Neutrophil (primary cell): Measurements from ENCODE around the gene TMPRSS2.

ENCODE experiments used
- H3K27ac ChIP-seq: fragments of 200-600 bp; sonication (generic); 2 replicates; pipeline ENCODE4 v1.5.1; 2016; ENCODE audit warnings: mild to moderate bottlenecking, moderate library complexity
- H3K27me3 ChIP-seq: fragments of 200-600 bp; sonication (generic); 2 replicates; pipeline ENCODE4 v1.6.0; 2016; ENCODE audit warnings: mild to moderate bottlenecking
- H3K36me3 ChIP-seq: fragments of 200-600 bp; sonication (generic); 2 replicates; pipeline ENCODE4 v1.5.1; 2017
- H3K4me1 ChIP-seq, 2 experiments: fragments of 200-600 bp in 1 of 2; sonication (generic) in 1 of 2; 1 replicate in 1 of 2; 2 replicates in 1 of 2; pipeline versions ENCODE4 v1.5.1 to v1.6.1; 2013 to 2016; ENCODE audit warnings: low read depth in 1 of 2, low read length in 1 of 2, mild to moderate bottlenecking in 1 of 2, moderate library complexity in 1 of 2; ENCODE audit not compliant: control insufficient read depth in 1 of 2, insufficient read depth in 1 of 2
- H3K4me3 ChIP-seq, 2 experiments: fragments of 200-600 bp in 1 of 2; sonication (generic) in 1 of 2; 1 replicate in 1 of 2; 2 replicates in 1 of 2; pipeline ENCODE4 v1.5.1; 2013 to 2016; ENCODE audit warnings: low read depth in 1 of 2, low read length in 1 of 2, mild to moderate bottlenecking in 1 of 2, moderate library complexity in 1 of 2
- H3K9me3 ChIP-seq: fragments of 200-600 bp; sonication (generic); 2 replicates; pipeline ENCODE4 v1.5.1; 2016
- TF ChIP-seq, protein P1 (sequence below): fragments of 200-600 bp; sonication (generic); IDR thresholded peaks from 2 replicates; pipeline ENCODE4 v1.5.1; 2016; ENCODE audit warnings: antibody characterized with exemption

The TMPRSS2 gene

DNA sequence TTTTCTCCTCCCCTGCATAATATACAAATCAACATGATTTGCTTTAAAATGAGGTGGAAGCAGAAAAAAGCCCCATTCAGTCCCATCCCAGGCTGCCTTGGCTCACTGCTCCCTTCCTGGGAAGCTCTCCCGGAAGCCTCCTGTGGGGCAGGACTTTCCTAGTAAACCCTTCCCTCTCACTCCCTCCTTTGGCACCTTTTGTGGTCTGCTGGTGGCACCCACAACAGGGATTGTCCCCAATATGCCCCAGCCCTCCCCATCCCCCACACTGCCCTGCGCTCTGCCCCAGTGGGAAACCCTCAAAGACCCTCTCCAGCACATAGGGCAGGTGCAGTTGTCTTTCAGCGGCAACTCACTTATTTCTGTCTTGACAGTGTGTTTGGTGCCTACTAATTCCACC is 1.8 kb upstream of the TMPRSS2 start:
- TF ChIP-seq, protein P1, sequence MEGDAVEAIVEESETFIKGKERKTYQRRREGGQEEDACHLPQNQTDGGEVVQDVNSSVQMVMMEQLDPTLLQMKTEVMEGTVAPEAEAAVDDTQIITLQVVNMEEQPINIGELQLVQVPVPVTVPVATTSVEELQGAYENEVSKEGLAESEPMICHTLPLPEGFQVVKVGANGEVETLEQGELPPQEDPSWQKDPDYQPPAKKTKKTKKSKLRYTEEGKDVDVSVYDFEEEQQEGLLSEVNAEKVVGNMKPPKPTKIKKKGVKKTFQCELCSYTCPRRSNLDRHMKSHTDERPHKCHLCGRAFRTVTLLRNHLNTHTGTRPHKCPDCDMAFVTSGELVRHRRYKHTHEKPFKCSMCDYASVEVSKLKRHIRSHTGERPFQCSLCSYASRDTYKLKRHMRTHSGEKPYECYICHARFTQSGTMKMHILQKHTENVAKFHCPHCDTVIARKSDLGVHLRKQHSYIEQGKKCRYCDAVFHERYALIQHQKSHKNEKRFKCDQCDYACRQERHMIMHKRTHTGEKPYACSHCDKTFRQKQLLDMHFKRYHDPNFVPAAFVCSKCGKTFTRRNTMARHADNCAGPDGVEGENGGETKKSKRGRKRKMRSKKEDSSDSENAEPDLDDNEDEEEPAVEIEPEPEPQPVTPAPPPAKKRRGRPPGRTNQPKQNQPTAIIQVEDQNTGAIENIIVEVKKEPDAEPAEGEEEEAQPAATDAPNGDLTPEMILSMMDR = no peak

DNA sequence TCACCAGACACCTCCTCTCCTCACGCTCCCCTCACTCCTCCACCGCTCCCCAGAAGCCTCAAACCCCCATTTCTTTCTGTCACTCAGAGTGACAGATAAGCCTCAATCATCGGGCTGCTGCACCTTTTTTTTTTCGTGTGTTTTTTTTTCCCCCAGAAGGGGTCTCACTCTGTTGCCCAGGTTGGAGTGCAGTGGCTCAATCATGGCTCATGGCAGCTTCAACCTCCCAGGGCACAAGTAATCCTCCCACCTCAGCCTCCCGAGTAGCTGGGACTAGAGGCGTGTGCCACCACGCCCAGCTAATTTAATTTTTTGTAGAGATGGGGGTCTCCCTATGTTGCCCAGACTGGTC is 1.2 kb upstream of the TMPRSS2 start:
- Histone ChIP-seq H3K4me1 (no peaks in the 10 kb centered on the region), H3K36me3 (no peaks in the 10 kb centered on the region), H3K27me3 (peaks cover 88% of the 10 kb centered on the region), H3K9me3 (no peaks in the 10 kb centered on the region), H3K4me3 (no peak overlapping the region), H3K27ac (no peak overlapping the region)
- TF ChIP-seq, protein P1 = no peak

More for the DNA sequence above, 1.8 kb upstream of the TMPRSS2 start:
- Histone ChIP-seq H3K27ac (no peak overlapping the region), H3K36me3 (no peaks in the 10 kb centered on the region), H3K4me1 (no peaks in the 10 kb centered on the region), H3K27me3 (peaks cover 82% of the 10 kb centered on the region), H3K4me3 (no peak overlapping the region), H3K9me3 (no peaks in the 10 kb centered on the region)

DNA sequence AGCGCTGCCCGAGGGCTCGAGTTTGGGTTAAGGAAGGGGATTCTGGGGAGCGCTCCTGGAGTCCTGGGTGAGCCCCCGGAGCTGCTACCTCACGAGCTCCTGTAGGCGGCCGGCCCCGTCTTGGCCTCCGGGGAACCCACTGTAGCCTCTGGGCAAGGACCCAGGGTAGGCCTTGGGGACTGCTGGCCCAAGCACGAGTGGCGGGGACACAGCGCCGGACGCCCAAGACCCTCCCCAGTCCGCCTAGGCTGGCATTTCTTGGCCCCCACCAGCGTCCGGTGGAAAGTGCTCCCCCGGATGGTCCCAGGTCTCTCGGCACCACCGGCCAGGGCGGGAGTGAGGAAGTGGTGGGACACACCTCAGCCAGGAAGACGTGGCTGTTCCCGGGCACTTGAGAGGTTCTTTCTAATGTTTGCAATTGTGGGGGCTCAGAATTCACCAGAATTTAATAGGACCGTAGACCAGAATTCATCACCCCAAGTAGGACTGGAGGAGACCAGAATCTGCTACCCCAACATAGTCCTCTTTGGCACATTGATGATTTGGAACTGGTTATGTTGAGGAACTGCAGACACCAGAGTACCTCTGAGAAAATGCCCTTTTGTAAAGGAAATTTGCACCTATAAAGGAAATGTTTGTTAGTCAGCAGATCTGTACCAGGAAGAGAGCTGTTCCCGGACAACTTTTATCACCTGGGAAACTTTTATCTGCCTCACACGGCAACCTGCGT is 622 bp upstream of the TMPRSS2 start:
- Histone ChIP-seq H3K9me3 (no peaks in the 10 kb centered on the region), H3K36me3 (no peaks in the 10 kb centered on the region), H3K27me3 (peaks cover 94% of the 10 kb centered on the region), H3K4me1 (no peaks in the 10 kb centered on the region), H3K4me3 (no peak overlapping the region), H3K27ac (no peak overlapping the region)
- TF ChIP-seq, protein P1 = no peak

DNA sequence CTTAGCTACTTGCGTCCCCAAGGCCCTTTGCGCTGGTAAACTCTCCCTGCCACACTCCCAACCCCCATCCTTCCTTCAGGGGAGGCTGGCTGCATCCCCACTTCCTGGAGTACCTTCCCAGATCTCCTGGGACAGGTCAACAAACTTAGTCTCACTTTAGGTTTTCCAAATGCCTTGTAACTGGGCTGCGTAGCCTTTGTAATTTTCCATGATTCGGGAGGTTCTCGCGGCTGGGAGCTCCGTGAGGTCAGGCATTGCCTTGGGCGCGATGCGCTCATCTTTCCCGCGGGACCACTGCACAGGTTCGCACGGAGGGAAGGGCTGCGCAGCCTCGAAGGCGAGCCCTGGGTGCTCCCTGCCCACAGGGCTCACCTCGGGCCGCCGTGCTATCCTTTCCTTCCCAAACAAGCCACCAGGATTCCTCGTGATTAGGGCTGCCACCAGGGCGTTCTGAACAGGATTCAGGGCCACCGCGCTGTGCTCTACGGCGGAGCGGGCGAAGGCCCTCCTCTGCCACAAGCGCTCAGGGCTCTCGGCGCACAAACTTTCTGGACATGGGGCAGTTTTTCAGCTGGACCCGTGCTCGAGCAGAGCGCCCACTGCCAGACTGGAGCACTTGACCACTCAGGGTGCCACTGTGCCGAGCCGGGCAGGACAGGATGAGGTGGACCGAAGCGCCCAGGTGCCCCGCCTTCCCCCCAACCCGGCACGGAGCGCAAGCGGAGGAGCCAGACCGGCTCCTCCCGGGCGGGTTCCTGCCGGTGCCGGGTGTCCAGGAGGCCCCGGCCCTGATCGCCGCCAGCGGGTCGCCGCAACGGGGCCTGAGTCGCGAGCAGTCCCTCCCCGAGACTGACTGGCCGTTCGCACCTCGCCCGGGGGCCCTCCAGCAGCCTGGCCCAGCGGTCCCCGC is 1.1 kb downstream of the TMPRSS2 start:
- Histone ChIP-seq H3K36me3 (no peaks in the 10 kb centered on the region), H3K4me1 (no peaks in the 10 kb centered on the region), H3K27me3 (peaks cover 96% of the 10 kb centered on the region), H3K4me3 (no peak overlapping the region), H3K9me3 (no peaks in the 10 kb centered on the region), H3K27ac (no peak overlapping the region)
- TF ChIP-seq, protein P1 = no peak

DNA sequence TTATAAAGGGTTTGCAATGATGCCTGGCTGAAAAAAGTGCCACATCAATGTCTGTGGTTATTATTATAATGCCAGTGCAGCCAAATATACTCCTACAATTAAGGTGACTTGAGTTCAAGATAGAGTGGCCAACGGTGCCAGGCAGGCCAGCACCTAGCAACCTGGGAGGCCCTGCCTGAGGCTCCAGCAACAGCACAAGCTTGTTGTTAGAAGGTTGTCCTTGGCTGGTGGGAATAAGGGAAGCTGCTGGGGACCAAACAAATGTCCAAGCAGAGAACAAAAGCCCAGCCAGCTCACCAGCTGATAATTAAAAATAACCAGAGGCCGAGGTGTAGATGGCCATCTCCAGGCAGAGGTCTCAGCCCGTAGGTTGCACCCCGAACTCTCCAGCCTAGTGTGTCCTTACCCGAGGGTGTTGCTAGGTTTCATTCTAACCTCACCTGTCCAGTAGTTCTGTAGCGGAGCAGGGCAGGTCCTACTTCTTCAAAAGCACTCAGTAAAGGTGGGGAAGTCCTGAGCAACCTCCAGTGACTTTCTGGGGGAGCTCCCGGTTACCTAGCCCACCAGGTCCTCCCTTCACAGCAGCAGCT is 1.9 kb downstream of the TMPRSS2 start:
- no peaks in the 10 kb centered on the region for H3K36me3 ChIP-seq
- no peaks in the 10 kb centered on the region for H3K9me3 ChIP-seq
- H3K4me1 ChIP-seq = no peaks in the 10 kb centered on the region
- TF ChIP-seq, protein P1 = no peak
- peaks cover 96% of the 10 kb centered on the region for H3K27me3 ChIP-seq
- no peak overlapping the region for H3K4me3 ChIP-seq
- H3K27ac ChIP-seq = no peak overlapping the region
